NCI-H1694 (cell line): ENCODE data around the gene RELL1.
"Not testable (repeated sequence)": the region's sequence is repeated elsewhere in the genome, so short reads cannot be mapped to it uniquely, and the experiment has no call there.

Experiments used
- DNase-seq: peaks from one replicate; lab custom pipeline; 2025; lab: John Stamatoyannopoulos, UW

The RELL1 gene

GRCh38 chr4:37693030-37693429 is 6.9 kb upstream of the RELL1 start:
- DNase-seq: no peak

DNA sequence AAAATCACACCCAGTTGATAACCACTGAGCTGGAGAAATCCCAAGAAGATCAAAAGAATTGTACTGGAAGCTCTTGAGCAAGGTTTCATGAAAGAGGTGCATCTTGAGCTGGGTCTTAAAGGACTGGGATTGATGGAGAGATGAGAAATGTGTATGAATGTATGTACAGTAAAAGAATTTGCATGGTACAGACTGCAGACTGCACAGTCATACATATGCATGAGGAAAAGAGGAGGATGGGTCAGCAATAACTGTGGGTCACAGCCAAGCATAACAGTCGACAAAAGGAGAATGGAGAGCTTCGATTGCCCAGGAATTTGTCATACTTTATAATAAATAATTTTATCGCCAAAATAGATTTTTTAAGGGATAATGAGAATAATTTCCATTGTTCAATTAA is 4.8 kb upstream of the RELL1 start:
- no peak for DNase-seq

DNA sequence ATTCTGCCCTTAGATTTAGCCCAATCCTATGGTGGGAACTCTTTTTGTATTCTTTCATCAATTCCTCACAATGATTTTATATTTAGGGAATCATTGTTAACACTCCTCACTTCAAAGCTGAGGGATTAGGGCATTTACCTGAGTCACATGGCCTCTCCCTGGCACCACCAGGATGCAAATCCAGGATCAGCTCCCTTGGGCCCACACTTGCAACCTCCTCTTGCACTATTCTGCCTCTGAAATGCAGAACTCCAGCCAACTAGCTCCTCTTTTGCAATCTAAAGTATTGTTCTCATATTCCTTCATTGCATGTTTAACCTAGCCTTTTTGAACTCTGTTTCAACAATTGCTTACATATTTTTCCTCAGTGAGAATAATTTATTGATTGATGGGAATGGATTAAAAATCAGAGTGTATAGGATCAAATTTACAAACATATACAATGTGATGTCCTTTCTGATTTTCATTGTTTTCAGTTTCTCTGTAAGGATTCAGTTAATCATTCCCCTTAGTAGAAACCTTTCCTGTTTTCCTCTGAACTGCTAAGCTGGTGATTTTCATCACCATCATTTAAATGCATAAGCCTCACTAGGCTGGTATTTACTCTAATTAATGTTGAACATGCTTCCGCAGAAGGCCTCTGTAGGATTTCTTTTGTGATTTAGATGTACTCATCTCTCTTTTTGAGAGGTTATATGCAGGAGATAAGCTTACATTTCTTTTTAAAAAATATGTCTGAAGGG is 3.3 kb upstream of the RELL1 start:
- DNase-seq: no peak

DNA sequence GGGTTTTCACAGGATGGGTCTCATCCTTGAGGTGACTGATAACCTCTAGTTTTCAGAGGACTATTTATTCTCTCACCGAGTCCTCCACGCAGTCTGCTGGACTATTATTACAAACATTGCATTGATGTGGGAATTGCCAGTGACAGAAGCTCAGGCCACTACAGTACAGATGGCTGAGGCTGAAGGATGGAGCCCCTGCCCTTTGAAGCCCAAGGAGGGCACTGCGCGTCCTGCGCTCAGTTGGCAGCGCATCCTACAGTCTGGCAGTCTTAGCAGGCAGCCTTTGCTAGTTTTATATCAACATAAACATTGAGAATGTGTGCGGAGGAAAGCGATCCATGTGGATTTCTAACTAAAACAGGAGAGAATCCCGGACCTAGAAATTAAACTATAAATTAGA is 1.5 kb upstream of the RELL1 start:
- no peak for DNase-seq

GRCh38 chr4:37687194-37687562 is 1.0 kb upstream of the RELL1 start:
- no peak for DNase-seq

GRCh38 chr4:37685823-37686372 is 278 bp downstream of the RELL1 start:
- no peak for DNase-seq

- DNase-seq: no peak
Measured at GRCh38 chr4:37685161-37685822, 884 bp downstream of the RELL1 start.

GRCh38 chr4:37684154-37684553 is 2.0 kb downstream of the RELL1 start:
- no peak for DNase-seq

DNA sequence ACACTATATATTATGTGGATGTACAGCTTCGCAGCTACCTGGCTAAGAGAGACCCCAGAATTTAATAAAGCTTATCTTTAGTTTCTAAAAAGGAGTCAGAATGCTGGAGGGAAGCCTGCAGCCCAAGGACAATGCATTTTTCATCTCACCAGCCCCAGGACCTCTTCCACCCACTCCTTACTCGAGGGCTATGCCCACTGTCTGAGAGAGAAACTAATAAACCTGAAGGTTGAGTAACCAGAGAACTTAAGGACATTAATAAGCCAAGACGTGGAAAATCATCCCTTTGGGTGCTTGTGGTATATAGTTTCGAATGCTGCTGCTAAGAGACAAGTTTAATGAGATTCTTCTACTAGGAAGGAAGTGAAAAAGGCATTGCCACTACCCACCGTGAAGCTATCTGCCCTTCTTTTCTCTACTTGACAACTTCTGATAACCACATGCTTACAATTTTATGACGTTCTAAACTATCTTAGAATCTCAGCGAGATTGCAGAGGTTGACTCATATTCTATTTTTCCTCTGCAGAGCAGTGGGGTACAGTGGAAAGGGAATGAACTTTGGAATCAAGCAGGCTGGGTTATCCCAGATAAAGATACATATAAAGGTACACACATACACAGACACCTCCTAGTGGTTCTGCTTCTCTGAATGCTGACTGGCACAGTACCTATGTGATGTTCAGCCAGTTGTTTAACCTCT is 3.3 kb downstream of the RELL1 start:
- no peak for DNase-seq

DNA sequence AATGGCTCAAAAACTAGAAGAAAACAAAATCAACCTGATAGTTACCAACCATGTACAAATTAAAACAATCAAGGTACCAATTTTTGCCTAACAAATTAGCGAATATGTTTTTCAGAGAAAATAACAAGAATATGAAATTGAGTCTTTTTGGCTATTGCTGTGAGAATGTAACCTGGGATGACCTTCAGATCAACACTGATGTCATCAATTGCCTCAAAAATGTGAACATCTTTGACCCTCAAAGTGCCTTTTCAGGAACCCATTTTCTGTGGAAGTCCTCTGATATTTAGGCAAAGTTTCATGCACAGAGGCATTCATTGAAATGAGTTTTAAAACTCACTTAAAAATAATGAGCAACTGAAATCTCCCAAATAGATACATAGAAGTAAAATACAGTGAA is 6.1 kb downstream of the RELL1 start:
- DNase-seq: no peak

DNA sequence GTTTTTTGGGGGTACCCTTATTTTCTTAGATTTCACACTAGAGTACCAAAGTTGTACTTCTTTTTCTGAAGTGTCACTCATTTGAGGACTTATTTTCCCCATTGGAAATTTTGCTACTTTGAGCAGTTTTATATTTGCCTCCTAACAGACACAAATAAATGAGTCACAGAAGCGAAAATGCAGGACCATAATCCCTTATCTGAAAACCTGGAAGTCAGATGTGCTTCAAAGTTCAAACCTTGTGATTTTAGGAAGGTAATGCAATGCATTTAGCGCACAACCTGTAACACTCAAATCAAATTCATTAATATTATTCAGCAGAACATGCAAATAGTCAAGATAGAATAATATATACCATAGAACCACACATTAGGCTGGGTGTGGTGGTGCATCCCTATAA is 6.9 kb downstream of the RELL1 start:
- no peak for DNase-seq

GRCh38 chr4:37678624-37679023 is 7.6 kb downstream of the RELL1 start:
- no peak for DNase-seq

DNA sequence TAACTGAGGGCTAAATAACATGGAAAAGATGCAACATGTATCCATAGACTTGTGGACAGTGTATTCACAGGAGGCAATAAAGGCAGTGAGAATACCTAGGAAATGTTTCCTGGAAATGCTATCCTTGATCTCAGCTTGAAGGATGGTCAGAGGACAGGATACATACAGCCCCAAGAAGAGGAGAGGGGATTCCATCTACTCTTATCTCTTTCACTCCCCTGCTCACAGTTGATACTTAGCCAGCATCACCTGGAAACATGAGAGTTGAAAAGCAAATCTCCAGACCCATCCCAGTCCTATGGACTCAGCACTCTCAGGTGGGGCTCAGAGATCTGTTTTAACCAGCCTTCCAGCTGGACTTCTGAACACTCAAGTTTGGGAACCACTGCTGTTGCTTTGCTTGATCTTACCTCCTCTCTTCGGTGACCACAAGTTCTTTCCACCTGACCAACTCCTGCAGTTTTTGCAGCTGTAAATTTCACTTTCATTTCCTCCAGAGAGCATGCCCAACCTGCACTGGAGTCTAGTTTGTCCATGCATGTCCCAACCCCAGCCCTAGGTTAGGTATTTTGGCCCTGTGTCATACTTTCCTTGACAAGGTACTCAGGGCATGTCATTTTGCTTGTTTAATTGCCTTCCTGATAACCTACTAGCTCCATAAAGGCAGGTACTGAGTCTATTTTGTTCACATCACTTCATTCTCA is 10.4 kb downstream of the RELL1 start:
- no peak for DNase-seq

- peak; percentile 32 for DNase-seq
Measured at GRCh38 chr4:37674439-37674838, 11.7 kb downstream of the RELL1 start.

GRCh38 chr4:37673538-37674192 is 12.5 kb downstream of the RELL1 start:
- no peak for DNase-seq

DNA sequence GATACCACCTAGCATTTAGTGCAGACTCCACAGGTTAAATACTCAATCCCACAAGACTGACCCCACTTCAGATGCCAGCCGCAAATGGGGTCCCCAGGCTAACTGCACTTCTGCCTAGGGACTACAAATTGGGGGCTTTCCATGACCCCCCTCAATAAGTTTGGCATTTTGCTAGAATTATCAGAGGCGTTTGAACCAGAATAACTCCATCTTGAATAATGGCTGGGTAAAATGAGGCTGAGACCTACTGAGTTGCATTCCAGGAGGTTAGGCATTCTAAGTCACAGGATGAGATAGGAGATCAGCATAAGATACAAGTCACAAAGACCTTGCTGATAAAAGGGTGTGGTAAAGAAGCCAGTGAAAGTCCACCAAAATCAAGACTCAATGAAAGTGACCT is 15.1 kb downstream of the RELL1 start:
- no peak for DNase-seq

DNA sequence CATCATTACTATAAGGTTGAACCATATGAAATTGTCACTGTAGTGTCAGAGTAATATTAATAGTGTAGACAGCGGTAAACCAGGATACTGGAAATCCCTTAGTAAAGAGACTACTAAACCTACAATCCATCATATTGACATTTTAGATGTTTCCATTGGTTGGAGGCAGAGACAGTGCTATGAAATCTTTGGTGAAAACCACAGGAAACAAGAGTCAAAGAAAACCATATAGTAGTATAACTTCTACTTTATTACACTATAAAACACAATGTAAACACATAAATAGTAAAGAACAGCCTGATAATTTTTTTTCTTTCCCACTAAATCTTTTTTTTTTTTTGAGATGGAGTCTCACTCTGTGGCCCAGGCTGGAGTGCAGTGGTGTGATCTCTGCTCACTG is 15.9 kb downstream of the RELL1 start:
- no peak for DNase-seq

GRCh38 chr4:37669124-37669523 is 17.1 kb downstream of the RELL1 start:
- not testable (repeated sequence) for DNase-seq

DNA sequence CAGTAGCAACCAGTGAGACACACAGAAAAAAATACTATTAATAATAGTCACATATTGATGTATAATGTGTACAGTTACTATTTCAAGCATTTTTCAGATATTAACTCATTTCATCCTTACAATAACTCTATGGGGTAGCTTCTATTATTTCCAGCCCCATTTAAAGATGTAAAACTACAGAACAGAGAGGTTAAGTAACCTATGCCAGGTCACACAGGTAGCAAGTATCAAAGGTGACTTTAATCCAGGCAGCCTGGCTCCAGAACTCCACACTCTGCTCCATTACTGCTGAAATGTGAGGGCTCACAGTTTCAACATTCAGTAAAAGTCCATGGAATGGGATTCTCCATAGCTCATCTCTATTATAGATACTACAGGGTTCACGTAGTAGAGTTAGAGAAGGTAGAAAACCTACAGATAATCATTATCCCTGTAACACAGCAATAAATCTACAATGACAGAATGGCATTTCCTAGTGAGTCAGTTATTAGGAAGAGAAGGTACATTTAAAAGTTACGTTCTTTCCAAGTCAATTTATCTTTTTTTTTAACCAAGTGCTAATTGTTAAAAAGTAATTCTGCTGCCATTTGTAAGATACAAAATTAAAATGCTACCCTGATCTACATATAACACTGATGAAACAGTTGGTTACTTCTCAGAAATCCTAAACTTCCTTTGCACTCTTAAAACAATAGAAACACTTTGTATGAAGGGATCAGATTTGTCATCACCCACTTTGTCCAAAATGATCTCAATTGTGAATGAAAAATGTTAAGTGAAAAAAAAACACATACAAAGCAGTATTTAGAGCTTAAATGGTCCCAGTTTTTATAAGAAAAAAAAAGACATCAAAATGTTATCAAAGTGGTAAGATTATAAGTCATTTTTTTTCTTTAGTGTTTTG is 18.7 kb downstream of the RELL1 start:
- DNase-seq: no peak

GRCh38 chr4:37666625-37667071 is 19.5 kb downstream of the RELL1 start:
- DNase-seq: no peak
